ENCODE results near the gene DDX56.
"Not testable (repeated sequence)": the region's sequence is repeated elsewhere in the genome, so short reads cannot be mapped to it uniquely, and the experiment has no call there.

The DDX56 gene

DNA sequence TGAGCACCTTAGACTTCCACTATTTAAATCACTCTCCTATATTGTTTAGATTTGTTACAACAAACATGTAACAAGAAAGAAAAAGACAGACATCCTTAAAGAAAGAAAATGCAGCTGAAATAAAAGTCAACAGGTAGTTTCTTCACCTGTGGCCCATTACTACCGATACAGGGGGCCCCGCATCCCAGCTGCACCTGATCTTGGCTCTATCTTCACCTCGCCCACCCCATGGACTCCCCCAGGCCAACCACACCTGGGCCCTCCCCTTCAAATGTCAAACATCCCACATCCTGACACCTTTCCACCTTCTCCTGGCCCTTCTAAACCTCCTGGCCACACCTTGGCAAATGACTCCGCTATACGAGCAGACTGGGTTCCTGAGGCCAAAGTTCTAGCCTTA is 7.0 kb downstream of the DDX56 start:
- Mint-ChIP-seq H3K4me3 (no peak overlapping the region), H3K9me3 (no peaks in the 10 kb centered on the region), H3K36me3 (ENCODE audit: low read depth) (peaks cover 57% of the 10 kb centered on the region), H3K27me3 (ENCODE audit: low read depth) (no peaks in the 10 kb centered on the region), H3K4me1 (no peaks in the 10 kb centered on the region), H3K27ac (no peak overlapping the region)
- TF ChIP-seq CTCF (IDR thresholded peaks at IDR 0.05; ENCODE audit: unreplicated experiment in 3 of 3) = no peak

- no peaks in the 10 kb centered on the region for H3K4me1 Mint-ChIP-seq
- H3K4me3 Mint-ChIP-seq = no peak overlapping the region
- peak overlapping the region in 1 of 3 experiments; percentile 37 for H3K27ac Mint-ChIP-seq
- peak in 1 of 3 experiments; percentile 22 for TF ChIP-seq CTCF (IDR thresholded peaks at IDR 0.05; ENCODE audit: unreplicated experiment in 3 of 3)
- no peaks in the 10 kb centered on the region for H3K27me3 Mint-ChIP-seq (ENCODE audit: low read depth)
- no peaks in the 10 kb centered on the region for H3K9me3 Mint-ChIP-seq
- H3K36me3 Mint-ChIP-seq (ENCODE audit: low read depth) = peaks cover 50% of the 10 kb centered on the region
Observed at GRCh38 chr7:44565795-44566559, 7.7 kb downstream of the DDX56 start.

GRCh38 chr7:44565097-44565794 is 8.5 kb downstream of the DDX56 start:
- Mint-ChIP-seq H3K4me1 (no peaks in the 10 kb centered on the region), H3K9me3 (no peaks in the 10 kb centered on the region), H3K27me3 (ENCODE audit: low read depth) (no peaks in the 10 kb centered on the region), H3K4me3 (no peak overlapping the region), H3K27ac (peak overlapping the region in 1 of 3 experiments; percentile 37), H3K36me3 (ENCODE audit: low read depth) (peaks cover 46% of the 10 kb centered on the region)
- TF ChIP-seq CTCF (IDR thresholded peaks at IDR 0.05; ENCODE audit: unreplicated experiment in 3 of 3) = peak; percentile 89 to 92 (median 92)

GRCh38 chr7:44564606-44565005 is 9.1 kb downstream of the DDX56 start:
- no peak overlapping the region for H3K4me3 Mint-ChIP-seq
- no peak for TF ChIP-seq CTCF (IDR thresholded peaks at IDR 0.05; ENCODE audit: unreplicated experiment in 3 of 3)
- peaks cover 40% of the 10 kb centered on the region for H3K36me3 Mint-ChIP-seq (ENCODE audit: low read depth)

DNA sequence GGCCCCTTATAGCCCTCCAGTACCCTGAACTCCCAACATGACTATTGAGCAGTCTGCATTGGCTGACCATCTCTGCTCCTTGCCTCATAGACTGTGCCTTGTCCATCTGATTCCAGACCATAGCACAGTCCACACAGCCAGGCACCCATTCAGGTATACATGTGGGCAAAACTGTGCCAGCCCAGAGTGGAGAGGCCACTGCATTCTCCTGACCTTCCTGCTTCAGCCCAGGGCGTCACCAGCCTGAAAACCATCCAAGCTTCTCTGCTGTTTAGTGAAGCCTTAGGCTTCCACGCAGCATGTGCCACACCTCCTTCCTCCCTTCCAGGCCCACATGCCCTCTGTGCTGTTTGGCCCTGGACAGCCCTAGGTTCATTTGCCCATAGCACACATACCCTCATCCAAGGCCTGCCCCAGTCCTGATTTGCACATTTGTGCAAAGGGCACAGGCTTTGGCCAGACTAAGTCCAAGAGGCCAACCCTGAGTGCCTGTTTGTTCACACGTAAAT is 10.5 kb downstream of the DDX56 start:
- no peaks in the 10 kb centered on the region for H3K9me3 Mint-ChIP-seq

More at GRCh38 chr7:44564606-44565005, 9.1 kb downstream of the DDX56 start:
- Mint-ChIP-seq H3K27me3 (ENCODE audit: low read depth) (no peaks in the 10 kb centered on the region), H3K4me1 (no peaks in the 10 kb centered on the region), H3K27ac (no peak overlapping the region), H3K9me3 (no peaks in the 10 kb centered on the region)

GRCh38 chr7:44562622-44562962 is 11.1 kb downstream of the DDX56 start:
- H3K36me3 Mint-ChIP-seq (ENCODE audit: low read depth) = peaks cover 22% of the 10 kb centered on the region
- not testable (repeated sequence) for H3K4me3 Mint-ChIP-seq; H3K9me3 Mint-ChIP-seq; H3K27ac Mint-ChIP-seq; H3K27me3 Mint-ChIP-seq (ENCODE audit: low read depth); H3K4me1 Mint-ChIP-seq

More for the DNA sequence above, 10.5 kb downstream of the DDX56 start:
- Mint-ChIP-seq H3K27ac (no peak overlapping the region), H3K36me3 (ENCODE audit: low read depth) (peaks cover 26% of the 10 kb centered on the region), H3K4me3 (no peak overlapping the region), H3K27me3 (ENCODE audit: low read depth) (no peaks in the 10 kb centered on the region), H3K4me1 (no peaks in the 10 kb centered on the region)
- no peak for TF ChIP-seq CTCF (IDR thresholded peaks at IDR 0.05; ENCODE audit: unreplicated experiment in 3 of 3)

All from nephron (organoid).